HG03575 (cell line): ENCODE results near the gene ARID5B.
A peak's percentile ranks its signal among the peaks of the same experiment; 100 is the strongest.

Experiments
- ATAC-seq: cut with Tn5 transposase; IDR thresholded peaks from one replicate; pipeline ENCODE4 v1.9.1; 2021; ENCODE audit not compliant: unreplicated experiment, insufficient number of reproducible peaks, low FRiP score; ENCODE audit errors: extremely low read depth

The ARID5B gene

DNA sequence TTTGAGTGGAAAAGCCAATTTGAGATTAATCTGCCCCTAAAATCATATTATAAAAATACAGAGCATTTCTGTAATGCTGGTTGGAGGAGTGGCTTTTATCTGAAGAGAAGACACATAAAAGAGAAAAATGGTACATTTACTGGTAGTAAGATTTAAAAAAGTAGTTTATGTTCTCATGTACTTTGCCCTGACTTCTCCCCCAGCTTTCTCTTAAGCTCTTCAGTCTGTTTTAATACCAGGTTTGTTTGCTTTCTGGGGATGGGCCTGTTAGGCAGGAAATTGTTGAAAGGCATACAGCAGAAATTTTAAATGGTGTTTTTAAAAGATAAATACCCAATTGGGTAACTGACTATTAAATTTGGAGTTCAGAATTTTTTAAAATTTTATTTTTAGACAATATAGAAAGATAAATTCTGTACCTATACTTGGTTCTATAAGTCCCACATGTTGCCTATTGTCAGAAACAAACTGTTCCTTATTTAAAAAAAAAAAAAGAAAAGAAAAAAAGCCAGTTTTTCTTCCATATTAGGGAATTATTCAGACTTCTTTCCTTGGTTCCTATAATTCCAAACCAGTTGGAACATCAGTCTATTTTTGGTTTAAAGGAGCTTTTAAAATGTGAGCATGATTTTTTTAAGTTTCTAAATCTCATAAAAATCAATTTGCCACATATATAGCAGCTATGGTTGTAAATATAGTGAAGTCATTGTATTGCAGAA lies 136.6 kb downstream of the ARID5B start:
- ATAC-seq: no peak

GRCh38 chr10:62038609-62039190 lies 137.2 kb downstream of the ARID5B start:
- no peak for ATAC-seq

- ATAC-seq: no peak
These were observed 138.5 kb downstream of the ARID5B start for GRCh38 chr10:62039954-62040353.

DNA sequence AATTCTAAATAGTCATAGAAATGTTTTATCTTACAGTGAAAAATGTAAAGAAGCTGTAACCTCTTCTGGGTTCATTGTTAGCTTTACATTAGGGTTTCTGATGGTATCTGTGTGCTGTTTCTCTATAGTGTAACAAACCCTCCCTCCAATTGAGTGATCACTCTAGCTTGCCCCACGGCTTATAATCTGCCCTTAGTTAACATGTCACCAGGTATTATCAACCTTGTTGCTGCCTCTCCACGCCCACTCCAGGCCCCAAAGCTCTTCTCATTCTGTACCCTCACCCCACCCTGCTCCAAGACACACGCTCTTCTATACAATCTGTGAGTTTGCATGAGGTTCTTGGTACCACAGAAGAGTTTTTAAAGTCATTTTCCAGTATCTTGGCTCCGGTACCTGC lies 139.4 kb downstream of the ARID5B start:
- no peak for ATAC-seq

DNA sequence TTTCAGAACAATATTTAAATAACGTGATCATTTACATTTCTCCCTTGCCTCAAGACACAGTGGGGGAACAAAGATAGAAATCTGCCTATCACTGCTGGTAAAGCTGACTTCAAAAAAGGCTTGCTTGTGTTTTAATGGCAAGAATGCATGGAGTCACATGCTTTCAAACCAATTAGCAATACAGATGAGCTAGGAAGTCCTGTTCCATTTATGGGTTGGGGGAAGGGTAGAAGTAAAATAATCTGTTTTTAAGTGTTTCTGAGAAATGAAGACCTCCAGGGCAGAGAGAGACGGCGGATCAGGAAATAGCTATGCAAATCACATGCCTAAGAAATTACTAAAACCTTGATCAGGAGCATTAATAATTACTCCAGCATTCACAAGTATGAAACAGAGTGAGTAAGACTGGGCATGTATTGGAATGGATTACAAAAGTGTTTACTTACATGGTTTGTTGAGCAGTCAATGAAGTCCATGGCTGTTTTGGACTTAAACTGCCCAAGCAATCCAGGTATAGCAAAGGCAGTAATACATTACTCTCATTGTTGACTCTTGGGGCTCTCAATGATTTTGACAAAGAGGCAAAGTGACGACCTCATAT lies 142.0 kb downstream of the ARID5B start:
- no peak for ATAC-seq

DNA sequence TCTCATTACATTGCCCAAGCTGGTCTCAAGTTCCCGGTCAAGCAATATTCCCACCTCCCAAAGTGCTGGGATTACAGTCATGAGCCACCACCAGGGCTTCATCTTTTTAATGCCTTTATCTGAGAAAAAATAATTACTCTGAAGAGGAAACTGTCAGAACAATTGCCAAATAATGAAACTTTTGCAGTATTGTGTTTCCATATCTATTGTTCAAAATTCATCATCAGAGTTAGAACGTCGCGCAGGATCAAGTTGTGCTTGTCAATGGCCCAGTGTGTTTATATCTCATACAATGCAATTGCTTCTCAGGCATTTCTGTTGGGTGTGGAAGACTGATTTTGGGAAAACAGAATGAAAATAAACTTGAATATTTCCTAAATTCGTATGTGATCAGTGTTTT lies 143.1 kb downstream of the ARID5B start:
- no peak for ATAC-seq

GRCh38 chr10:62045765-62046521 lies 144.4 kb downstream of the ARID5B start:
- ATAC-seq: no peak

DNA sequence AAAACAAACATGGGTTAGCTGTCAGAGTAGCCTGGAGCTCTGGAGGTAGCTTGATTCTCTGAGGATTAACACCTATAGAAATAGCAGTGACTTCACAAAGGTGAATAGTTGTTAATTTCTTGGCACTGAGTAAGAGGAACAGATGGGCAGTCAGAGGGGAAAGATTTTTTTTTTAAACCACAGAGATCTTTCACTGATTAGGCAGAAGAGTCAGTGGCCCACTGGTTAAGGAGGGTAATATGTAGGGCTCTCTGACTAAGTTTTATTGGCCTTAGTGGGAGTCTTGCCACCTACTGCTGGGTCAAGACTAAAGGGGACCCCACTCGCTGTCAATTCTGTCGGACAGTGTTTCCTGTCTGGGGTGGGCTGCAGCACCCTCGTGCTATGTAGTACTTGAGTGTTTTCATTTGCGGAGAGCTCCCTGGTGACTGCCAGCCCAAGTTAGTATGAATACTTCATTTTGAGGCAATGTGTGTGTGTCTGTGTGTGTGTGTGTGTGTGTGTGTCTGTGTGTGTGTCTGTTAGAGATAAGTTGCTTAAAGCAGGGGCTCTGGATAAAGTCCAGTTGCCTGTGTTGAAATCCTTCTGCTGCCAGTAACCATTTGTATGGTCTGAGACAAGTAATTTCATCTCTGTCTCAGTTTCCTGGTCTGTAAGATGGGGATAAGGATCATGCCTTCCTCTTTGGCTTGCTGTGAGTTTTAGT lies 145.2 kb downstream of the ARID5B start:
- ATAC-seq: peak; percentile 42

- ATAC-seq: no peak
These were observed 145.9 kb downstream of the ARID5B start for GRCh38 chr10:62047228-62047892.

GRCh38 chr10:62047960-62048383 lies 146.5 kb downstream of the ARID5B start:
- ATAC-seq: no peak

- no peak for ATAC-seq
These were observed 147.0 kb downstream of the ARID5B start for GRCh38 chr10:62048470-62048869.

- no peak for ATAC-seq
These were observed 147.6 kb downstream of the ARID5B start for GRCh38 chr10:62048919-62049623.

- no peak for ATAC-seq
These were observed 148.3 kb downstream of the ARID5B start for GRCh38 chr10:62049624-62050345.

GRCh38 chr10:62050346-62050892 lies 148.9 kb downstream of the ARID5B start:
- ATAC-seq: no peak

GRCh38 chr10:62050893-62051433 lies 149.5 kb downstream of the ARID5B start:
- peak; percentile 27 for ATAC-seq

GRCh38 chr10:62052276-62052675 lies 150.8 kb downstream of the ARID5B start:
- ATAC-seq: no peak

DNA sequence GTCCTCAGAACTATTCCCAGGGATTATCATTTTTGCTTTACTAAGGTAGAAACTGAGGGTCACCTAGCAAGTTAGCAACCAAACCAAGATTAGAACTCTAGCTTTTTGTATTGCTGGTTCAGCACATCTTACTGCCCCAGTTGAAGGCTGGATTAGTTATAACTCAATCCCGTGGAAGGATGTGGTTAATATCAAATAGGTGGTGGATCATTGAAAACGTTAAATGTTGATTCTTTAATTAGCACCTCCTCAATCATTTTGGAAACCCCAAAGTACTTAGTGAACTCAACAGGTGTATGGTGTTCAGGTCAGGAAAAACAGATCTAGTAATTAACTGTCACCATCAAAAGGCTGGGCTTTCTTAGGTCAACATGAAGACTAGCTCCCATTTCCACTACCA lies 152.4 kb downstream of the ARID5B start:
- ATAC-seq: no peak
